SK-MEL-5 (cell line): ENCODE measurements around the gene RHOD. TPM values are rescaled to one million over a fixed set of nuclear protein-coding genes. Genes with fewer than 3 reads are reported as not detected.
A peak's percentile ranks its signal among the peaks of the same experiment; 100 is the strongest.

Experiments
- DNase-seq: peaks from one replicate; pipeline ENCODE4 v3.0.0-alpha.2; 2016; ENCODE audit warnings: low read depth, low spot score
- in situ Hi-C: cut with HindIII; loops from 2 replicates; pipeline ENCODE4 v1.10.0; 2016; ENCODE audit warnings: low sequenced_read_pairs, high pct_unique_total_duplicates, low pct_unique_long_range_greater_than_20kb
- total RNA-seq: library from RNA; depleted of rRNA; stranded (reverse); fragments of >200 nt; shearing (Covaris generic); gene quantifications from 2 replicates; pipeline ENCODE4 v1.2.3, GENCODE V29; 2014

Gene RHOD
- total RNA-seq, 1 experiment from 2014 or later, result not detected

- in situ Hi-C loops, result no loop called here
Observed at GRCh38 chr11:67083786-67084366, 27.2 kb downstream of the RHOD start.

GRCh38 chr11:67085617-67086016 is 29.0 kb downstream of the RHOD start:
- in situ Hi-C loops, result no loop called here
- DNase-seq, result no peak

More at GRCh38 chr11:67083786-67084366, 27.2 kb downstream of the RHOD start:
- DNase-seq, result no peak

- in situ Hi-C loops, result no loop called here
- no peak for DNase-seq
Observed at GRCh38 chr11:67090717-67091116, 34.1 kb downstream of the RHOD start.

GRCh38 chr11:67095214-67095507 is 38.5 kb downstream of the RHOD start:
- no peak for DNase-seq
- in situ Hi-C loops, result no loop called here

- DNase-seq, result no peak
- in situ Hi-C loops, result no loop called here
Observed at GRCh38 chr11:67098799-67099429, 42.3 kb downstream of the RHOD start.

GRCh38 chr11:67099831-67100324 is 43.2 kb downstream of the RHOD start:
- in situ Hi-C loops, result no loop called here
- DNase-seq, result no peak

GRCh38 chr11:67102664-67103063 is 46.0 kb downstream of the RHOD start:
- in situ Hi-C loops, result no loop called here
- no peak for DNase-seq

- no peak for DNase-seq
- in situ Hi-C loops, result no loop called here
Observed at GRCh38 chr11:67105964-67106363, 49.3 kb downstream of the RHOD start.

GRCh38 chr11:67111261-67111660 is 54.6 kb downstream of the RHOD start:
- in situ Hi-C loops, result no loop called here
- no peak for DNase-seq

- no peak for DNase-seq
- in situ Hi-C loops, result no loop called here
Observed at GRCh38 chr11:67113231-67113721, 56.6 kb downstream of the RHOD start.

GRCh38 chr11:67114275-67114896 is 57.7 kb downstream of the RHOD start:
- in situ Hi-C loops, result no loop called here
- DNase-seq, result no peak

GRCh38 chr11:67116758-67117105 is 60.1 kb downstream of the RHOD start:
- in situ Hi-C loops, result no loop called here
- DNase-seq, result no peak

GRCh38 chr11:67117176-67117575 is 60.5 kb downstream of the RHOD start:
- in situ Hi-C loops, result no loop called here
- no peak for DNase-seq

GRCh38 chr11:67117672-67118180 is 61.1 kb downstream of the RHOD start:
- no peak for DNase-seq
- in situ Hi-C loops, result no loop called here

- in situ Hi-C loops, result no loop called here
- DNase-seq, result no peak
Observed at GRCh38 chr11:67118181-67118766, 61.6 kb downstream of the RHOD start.

- in situ Hi-C loops, result no loop called here
- peak; percentile 95 for DNase-seq
Observed at GRCh38 chr11:67118801-67119584, 62.3 kb downstream of the RHOD start, which contains the start of gene KDM2A. KDM2A (plus strand) TSS chr11:67119263; CDS start chr11:67121317, 2,054 bp downstream.

- in situ Hi-C loops, result no loop called here
- peak; percentile 9 for DNase-seq
Observed at GRCh38 chr11:67119585-67120391, 63.1 kb downstream of the RHOD start.
